ENCODE results near the gene TECR. TPM values are rescaled to one million over a fixed set of nuclear protein-coding genes. Genes with fewer than 3 reads are reported as not detected.

TECR gene
- total and polyA plus RNA-seq, 2 of the 13 experiments (the other 11 are each of a cell fraction or from before 2014, with no cell fraction given): 54.9 to 121 TPM

- TF ChIP-seq ZSCAN5A (CRISPR knock-in tag; IDR thresholded peaks at IDR 0.05; ENCODE audit: borderline replicate concordance) (no peak; the same call in 1 of the 2 replicates), ZC3H13 (CRISPR knock-in tag; IDR thresholded peaks at IDR 0.05) (no peak), YEATS2 (CRISPR knock-in tag; IDR thresholded peaks at IDR 0.05; ENCODE audit: borderline replicate concordance) (peak; percentile 66; the same call in 1 of the 2 replicates), ATF5 (CRISPR knock-in tag; IDR thresholded peaks at IDR 0.05; ENCODE audit: low read depth) (no peak), GFI1 (CRISPR knock-in tag; IDR thresholded peaks at IDR 0.05; ENCODE audit: borderline replicate concordance) (no peak), EEA1 (CRISPR knock-in tag; IDR thresholded peaks at IDR 0.05; ENCODE audit: borderline replicate concordance) (no peak), TRIM22 (IDR thresholded peaks at IDR 0.05) (no peak), ZMAT3 (CRISPR knock-in tag; conservative IDR thresholded peaks at IDR 0.05) (peak; percentile 87; the same call in 1 of the 2 replicates), SNAI1 (CRISPR knock-in tag; IDR thresholded peaks at IDR 0.05; ENCODE audit: borderline replicate concordance) (no peak), ZNF615 (CRISPR knock-in tag; IDR thresholded peaks at IDR 0.05; ENCODE audit: borderline replicate concordance) (no peak), BRD4 (CRISPR knock-in tag; IDR thresholded peaks at IDR 0.05) (no peak), ZBTB34 (CRISPR knock-in tag; IDR thresholded peaks at IDR 0.05) (no peak), ZNF138 (CRISPR knock-in tag; IDR thresholded peaks at IDR 0.05; ENCODE audit: low read depth) (no peak), FOXP1 (IDR thresholded peaks at IDR 0.05) (no peak), FOXP1 (CRISPR knock-in tag; IDR thresholded peaks at IDR 0.05) (no peak), RARA (CRISPR knock-in tag; IDR thresholded peaks at IDR 0.05) (no peak), ZBTB2 (CRISPR knock-in tag; IDR thresholded peaks at IDR 0.05; ENCODE audit: low read depth) (no peak), ESRRA (CRISPR knock-in tag; IDR thresholded peaks at IDR 0.05; ENCODE audit: low read depth) (no peak), KLF15 (CRISPR knock-in tag; IDR thresholded peaks at IDR 0.05; ENCODE audit: borderline replicate concordance) (no peak), PCBP1 (IDR thresholded peaks at IDR 0.05; ENCODE audit: borderline replicate concordance, low read depth, low read length) (0 out of 2 replicates have a peak, but pooled peaks have one; percentile 15), ZNF704 (CRISPR knock-in tag; IDR thresholded peaks at IDR 0.05; ENCODE audit: borderline replicate concordance) (0 out of 2 replicates have a peak, but pooled peaks have one; percentile 90)
Measured at GRCh38 chr19:14529254-14530004, at the start of gene TECR (continued).
